GM10266 (cell line): Measurements from ENCODE around the gene BARD1.
"Not testable (repeated sequence)": the region's sequence is repeated elsewhere in the genome, so short reads cannot be mapped to it uniquely, and the experiment has no call there.

ENCODE experiments used
- DNase-seq: peaks from one replicate; pipeline ENCODE4 v3.0.0; 2012; ENCODE audit errors: extremely low spot score
- TF ChIP-seq, protein P1 (sequence below): IDR thresholded peaks from 2 replicates; pipeline ENCODE4 v1.5.1; 2012; ENCODE audit warnings: mild to moderate bottlenecking, low read depth; ENCODE audit not compliant: control insufficient read depth, insufficient read depth; ENCODE audit errors: missing control alignments

Gene BARD1

DNA sequence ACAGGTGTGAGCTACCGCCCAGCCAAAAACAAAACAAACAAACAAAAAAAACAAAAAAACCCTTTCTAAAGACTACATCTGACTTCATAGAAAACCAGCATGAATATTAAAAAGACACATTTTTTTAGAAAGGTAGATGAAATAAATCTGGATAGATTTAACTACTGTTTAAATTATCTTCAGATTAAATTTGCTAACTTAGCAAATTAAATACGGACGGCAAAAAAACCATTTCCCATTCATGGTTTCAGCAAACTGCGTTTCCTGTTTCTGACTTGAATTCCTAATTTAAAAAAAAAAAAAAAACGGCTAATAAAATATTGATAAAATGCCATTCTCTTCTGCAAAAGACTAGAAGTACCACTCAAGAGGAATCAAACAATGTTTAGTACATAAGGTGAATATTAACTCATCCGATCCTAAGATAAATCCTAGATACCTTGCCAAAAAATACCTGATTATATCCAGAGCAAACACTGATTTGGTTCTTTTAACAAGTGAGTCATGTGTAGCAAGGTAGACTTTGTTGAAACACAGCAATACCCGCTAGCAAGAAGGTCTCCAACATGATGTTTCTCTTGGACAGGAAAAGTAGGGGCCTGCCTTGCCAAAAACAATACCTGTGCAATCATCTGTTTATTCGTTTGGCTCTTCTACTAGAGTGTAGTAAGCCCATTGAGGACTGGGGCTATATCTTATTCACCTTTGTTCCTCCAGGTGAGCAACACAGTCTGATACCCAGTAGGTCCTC lies 96.2 kb downstream of the BARD1 start:
- no peak for DNase-seq
- TF ChIP-seq, protein P1, sequence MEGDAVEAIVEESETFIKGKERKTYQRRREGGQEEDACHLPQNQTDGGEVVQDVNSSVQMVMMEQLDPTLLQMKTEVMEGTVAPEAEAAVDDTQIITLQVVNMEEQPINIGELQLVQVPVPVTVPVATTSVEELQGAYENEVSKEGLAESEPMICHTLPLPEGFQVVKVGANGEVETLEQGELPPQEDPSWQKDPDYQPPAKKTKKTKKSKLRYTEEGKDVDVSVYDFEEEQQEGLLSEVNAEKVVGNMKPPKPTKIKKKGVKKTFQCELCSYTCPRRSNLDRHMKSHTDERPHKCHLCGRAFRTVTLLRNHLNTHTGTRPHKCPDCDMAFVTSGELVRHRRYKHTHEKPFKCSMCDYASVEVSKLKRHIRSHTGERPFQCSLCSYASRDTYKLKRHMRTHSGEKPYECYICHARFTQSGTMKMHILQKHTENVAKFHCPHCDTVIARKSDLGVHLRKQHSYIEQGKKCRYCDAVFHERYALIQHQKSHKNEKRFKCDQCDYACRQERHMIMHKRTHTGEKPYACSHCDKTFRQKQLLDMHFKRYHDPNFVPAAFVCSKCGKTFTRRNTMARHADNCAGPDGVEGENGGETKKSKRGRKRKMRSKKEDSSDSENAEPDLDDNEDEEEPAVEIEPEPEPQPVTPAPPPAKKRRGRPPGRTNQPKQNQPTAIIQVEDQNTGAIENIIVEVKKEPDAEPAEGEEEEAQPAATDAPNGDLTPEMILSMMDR = no peak

DNA sequence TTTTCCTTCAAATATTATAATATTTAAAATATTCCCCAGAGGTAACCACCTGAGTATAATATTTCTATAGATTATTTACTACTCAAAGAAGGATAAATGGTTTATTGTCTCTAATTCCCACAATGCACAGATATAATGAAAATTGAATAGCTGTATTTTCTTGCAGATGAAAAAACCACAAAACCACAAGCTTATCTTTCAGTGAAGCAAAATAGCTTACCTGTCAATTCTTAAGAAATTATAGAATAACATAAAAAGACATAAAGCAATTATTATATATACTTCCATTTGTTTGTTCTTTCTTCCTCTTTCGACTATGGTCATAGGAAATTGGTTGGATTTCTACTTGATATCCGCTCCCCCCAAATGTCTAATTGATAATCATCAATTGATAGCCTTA lies 98.8 kb downstream of the BARD1 start:
- TF ChIP-seq, protein P1 = no peak
- no peak for DNase-seq

DNA sequence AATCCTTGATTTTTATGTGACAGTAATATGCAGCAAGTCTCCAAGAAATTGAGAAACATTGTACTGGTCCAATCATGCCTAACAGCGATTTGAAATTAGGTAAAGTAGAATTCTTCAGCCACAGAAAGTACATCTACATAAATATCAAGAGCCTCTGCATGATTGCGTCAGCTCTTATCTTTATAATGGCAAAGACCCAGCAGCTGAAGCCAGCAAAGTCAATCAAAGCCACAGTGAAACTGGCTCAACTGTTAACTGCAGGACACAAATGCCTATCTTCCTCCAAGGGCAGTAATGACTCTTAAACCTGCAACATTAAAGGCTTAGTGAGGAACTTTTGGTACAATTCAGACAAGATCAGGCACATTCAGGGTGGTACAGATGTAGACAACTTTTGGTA lies 102.5 kb downstream of the BARD1 start:
- TF ChIP-seq, protein P1 = no peak
- no peak for DNase-seq

DNA sequence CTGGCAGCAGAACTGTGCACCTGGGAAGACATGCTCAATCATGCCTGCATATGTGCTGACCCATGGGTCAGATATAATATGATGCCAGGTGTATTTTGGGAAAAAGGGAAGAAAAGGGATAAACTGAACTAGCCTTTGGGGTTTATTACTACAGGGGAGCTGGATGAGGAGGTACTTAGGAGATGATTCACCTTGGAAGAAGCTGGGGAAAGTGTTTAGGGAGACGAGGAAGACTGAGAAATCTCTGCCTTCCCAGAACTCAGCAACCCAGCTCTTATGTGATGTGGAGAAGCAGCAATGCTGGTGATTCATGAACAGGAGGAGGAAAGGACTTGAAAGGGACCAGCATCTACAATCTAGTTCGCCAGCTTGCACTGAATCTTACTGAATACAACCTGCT lies 110.2 kb downstream of the BARD1 start:
- TF ChIP-seq, protein P1 = no peak
- DNase-seq = no peak

- DNase-seq = no peak
- TF ChIP-seq, protein P1 = no peak
These were observed 112.8 kb downstream of the BARD1 start for GRCh38 chr2:214696681-214697080.

DNA sequence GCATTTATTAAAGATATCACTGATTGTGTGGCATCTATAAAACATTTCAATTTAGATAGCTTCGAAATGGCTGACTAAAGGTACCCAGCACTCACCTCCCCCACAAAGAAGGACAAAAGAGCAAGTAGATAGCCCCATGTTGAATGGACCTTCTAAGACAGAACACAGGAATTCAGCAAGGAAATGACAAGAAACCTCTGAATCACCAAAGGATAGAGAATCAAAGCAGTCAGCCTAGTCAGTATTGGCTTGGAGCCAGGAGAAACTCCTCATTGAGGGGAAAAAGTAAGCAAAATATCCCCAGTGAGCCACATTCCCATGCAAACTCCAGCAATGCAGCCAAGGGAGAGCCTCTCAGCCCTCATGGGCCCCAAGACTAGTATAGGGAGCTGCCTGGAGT lies 113.7 kb downstream of the BARD1 start:
- no peak for DNase-seq
- TF ChIP-seq, protein P1 = no peak

- DNase-seq = not testable (repeated sequence)
These were observed 125.9 kb downstream of the BARD1 start for GRCh38 chr2:214683557-214683956.

DNA sequence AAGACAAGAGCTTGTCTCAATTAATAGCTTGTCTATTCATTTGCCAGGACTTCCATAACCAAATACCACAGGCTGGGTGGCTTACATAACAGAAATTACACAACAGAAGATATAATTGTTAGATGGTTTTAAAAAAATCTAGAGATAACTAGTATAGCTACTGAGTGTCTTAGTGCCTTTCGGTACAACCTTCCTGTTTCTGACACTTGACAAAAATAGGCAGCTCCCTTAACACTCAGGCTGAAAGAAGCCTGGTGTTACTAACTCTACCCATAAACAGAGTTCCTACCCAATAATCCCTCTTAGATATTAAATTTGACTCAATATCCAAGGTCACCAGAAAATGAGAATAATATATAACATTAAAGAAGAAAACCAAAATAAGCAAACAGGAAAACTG lies 129.7 kb downstream of the BARD1 start:
- no peak for DNase-seq

More for the DNA sequence above, 129.7 kb downstream of the BARD1 start:
- TF ChIP-seq, protein P1 = no peak
